Fibroblast of mammary gland (primary cell): ENCODE measurements around the gene PLEKHD1.

ENCODE experiments used
- DNase-seq: peaks from one replicate; pipeline ENCODE4 v3.0.0-alpha.2; 2010; ENCODE audit warnings: low read depth
- H3K4me3 ChIP-seq: 2 replicates; pipeline ENCODE4 v1.5.1; 2011; ENCODE audit warnings: low read depth, mild to moderate bottlenecking, low read length, moderate library complexity; ENCODE audit not compliant: control insufficient read depth
- TF ChIP-seq, protein P1 (sequence below): conservative IDR thresholded peaks from 2 replicates; pipeline ENCODE4 v1.5.1; 2011; ENCODE audit warnings: low read depth, low read length, inconsistent platforms; ENCODE audit not compliant: control insufficient read depth, insufficient read depth

Gene PLEKHD1

DNA sequence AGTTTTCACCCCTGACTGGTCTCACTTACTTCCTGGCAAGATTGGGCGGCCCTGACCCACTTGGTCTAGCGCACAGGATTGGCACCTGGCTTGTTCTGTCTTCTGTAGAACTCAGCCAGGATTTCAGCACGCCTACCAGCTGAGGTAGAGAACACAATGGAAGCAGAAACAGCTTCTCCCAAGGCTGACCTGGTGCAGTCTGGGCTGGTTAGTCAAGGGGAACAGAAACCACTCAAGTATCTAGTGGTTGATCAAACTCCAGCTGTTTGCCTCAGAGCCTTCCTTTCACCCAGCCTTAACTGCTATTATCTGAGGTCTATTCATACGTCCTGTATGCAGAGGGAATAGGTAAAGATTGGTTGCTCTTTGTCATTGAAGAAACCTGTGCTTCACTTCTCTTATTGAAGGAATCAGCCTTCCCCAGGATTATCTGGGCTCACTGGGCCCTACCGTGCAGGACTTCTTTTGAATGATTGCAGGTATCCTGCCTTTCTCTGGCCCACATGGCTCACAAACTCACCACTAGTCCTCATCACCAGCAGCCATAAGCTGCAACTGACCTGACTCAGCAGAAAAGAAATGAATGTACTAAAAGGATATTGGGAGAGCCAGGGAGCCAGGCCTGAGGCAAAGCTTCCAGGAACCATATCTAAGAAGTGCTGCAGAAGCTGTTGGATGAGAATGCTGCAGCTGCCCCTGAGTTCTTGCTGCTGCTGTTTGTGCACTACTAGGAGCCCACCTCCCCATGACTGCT lies 2.5 kb upstream of the PLEKHD1 start:
- DNase-seq: no peak
- TF ChIP-seq, protein P1, sequence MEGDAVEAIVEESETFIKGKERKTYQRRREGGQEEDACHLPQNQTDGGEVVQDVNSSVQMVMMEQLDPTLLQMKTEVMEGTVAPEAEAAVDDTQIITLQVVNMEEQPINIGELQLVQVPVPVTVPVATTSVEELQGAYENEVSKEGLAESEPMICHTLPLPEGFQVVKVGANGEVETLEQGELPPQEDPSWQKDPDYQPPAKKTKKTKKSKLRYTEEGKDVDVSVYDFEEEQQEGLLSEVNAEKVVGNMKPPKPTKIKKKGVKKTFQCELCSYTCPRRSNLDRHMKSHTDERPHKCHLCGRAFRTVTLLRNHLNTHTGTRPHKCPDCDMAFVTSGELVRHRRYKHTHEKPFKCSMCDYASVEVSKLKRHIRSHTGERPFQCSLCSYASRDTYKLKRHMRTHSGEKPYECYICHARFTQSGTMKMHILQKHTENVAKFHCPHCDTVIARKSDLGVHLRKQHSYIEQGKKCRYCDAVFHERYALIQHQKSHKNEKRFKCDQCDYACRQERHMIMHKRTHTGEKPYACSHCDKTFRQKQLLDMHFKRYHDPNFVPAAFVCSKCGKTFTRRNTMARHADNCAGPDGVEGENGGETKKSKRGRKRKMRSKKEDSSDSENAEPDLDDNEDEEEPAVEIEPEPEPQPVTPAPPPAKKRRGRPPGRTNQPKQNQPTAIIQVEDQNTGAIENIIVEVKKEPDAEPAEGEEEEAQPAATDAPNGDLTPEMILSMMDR: no peak
- H3K4me3 ChIP-seq: no peak overlapping the region

DNA sequence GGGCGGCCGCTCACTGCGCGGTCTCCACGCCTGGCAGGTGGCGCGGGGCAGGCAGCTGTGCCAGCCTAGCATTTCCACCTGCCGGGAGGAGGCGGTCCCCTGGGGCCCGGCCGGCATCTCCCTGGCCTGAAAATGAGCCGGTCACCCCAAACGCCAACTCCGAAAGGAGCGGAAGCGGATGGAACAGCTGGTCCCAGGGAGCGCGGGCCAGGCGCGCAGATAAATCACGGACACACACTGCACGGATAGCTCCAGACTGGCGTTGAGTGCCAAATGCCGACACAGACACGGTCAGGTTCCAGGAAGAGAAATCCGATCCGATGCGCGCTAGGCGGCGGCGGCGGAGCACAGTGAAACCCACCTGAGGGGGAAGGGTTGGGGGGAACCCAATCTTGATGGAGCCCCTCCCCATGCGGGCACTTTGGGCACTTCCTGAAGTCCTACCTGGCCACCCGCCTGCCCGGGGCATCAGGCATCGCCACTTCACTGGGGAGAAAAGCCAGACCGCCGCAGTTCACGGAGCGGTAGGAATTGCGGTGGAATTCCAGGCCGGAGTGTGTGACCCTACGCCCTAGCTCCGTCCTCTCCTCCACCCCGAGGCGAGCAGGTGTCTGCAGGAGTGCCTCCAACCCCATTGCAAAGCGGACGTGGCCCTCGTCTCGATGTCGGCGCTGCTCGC lies 624 bp upstream of the PLEKHD1 start:
- no peak overlapping the region for H3K4me3 ChIP-seq
- TF ChIP-seq, protein P1: no peak
- no peak for DNase-seq

DNA sequence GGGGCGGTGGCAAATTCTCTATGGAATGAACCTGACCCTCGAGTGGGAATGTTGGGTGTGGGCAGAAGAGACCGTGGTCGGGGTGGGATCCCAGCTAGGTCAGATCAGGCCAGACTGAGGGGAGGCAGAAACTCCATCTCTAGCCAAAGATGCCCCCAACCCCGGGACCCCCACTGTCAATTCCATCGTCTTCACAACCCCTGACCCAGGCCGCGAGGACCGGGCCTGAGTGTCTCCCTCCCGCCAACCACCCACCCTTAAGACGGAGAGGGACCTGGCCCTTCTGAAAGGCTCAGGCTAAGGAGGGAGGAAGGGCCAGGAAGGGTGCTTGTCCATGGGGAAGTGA lies 760 bp downstream of the PLEKHD1 start:
- DNase-seq: no peak
- no peak overlapping the region for H3K4me3 ChIP-seq
- TF ChIP-seq, protein P1: no peak

DNA sequence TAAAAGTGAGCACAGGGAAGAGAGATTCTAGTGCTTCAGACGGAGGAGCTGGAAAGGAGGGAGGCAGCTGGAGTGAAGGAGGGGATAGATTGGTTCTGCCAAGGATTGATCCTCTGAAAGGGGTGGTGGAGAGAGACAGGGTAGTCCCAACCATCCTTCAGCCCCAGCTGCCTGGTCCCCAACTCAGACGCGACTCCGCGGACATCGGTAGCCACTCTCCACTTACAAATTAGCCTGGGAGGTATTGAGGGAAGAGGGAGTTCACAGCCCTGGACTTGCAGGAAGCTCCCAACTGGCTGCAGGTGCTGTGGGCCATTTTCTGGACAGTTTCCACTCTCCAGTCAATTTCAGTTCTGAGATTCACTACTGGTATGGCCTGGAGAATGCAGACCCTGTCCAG lies 1.2 kb downstream of the PLEKHD1 start:
- H3K4me3 ChIP-seq: no peak overlapping the region
- DNase-seq: no peak
- TF ChIP-seq, protein P1: no peak

DNA sequence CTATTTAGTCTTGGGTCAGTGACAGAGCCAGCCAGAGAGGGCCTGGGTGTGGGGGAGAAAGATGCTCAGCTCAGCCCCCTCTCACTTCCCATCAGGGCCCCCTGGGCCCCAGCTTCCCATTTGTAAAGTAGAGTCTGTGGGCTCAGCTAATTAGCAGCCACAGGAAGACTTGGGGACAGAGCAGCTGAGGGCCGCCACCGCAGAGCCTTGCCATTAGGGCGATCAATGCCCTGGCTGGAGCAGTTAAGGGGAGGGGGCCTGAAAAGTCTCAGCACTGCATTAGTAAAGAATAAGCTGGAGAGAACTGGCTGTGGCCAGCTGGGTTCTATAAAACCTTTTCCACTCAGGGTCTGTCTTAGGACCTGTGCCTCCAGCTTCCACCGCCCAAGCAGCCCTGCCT lies 2.7 kb downstream of the PLEKHD1 start:
- TF ChIP-seq, protein P1: no peak
- H3K4me3 ChIP-seq: no peak overlapping the region
- no peak for DNase-seq

DNA sequence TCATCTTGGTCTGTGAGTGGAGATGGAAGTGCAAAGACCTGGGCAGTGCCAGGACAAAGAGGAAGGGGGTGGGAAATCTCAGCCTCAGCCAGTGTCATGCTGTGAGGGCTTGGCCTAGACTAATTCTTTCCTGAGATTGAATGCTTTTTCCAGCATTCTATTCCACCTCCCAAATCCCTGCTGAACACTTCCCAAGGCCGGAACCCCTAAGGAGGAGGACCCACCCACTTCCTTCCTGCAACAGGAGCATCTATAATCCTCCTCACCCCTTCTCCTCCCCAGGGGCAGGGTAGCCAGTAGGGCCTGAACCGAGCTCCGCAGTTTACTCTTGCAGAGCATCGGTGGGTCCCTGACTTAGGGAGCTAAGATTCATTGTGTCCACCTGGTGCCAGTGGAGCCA lies 3.2 kb downstream of the PLEKHD1 start:
- no peak overlapping the region for H3K4me3 ChIP-seq
- DNase-seq: no peak
- TF ChIP-seq, protein P1: no peak

DNA sequence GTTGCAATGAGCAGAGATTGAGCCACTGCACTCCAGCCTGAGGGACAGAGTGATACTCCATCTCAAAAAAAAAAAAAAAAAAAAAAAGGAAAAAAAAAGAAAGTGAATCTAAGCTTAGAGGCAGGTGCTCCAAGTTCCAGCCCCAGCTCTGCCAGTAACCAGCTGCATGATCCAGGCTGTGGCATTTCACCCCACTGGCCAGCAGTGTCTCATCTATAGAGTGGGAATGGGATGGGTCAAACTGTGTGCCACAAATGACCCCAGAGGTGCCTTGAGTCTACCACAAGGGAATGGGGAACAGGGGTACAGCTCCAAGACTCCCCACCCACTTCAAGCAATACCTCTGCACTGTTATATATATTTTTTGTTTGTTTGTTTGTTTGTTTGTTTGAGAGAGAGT lies 5.0 kb downstream of the PLEKHD1 start:
- H3K4me3 ChIP-seq: no peak overlapping the region
- TF ChIP-seq, protein P1: no peak

More for the DNA sequence above, 5.0 kb downstream of the PLEKHD1 start:
- DNase-seq: no peak
